Body of pancreas (tissue), 4 donors: ENCODE data around the gene CTDSP2.

ENCODE experiments used
- CTCF ChIP-seq, 7 experiments: fragments of 450-650 bp in 4 of 7; fragments of 200-600 bp in 3 of 7; sonication (generic) in 3 of 7; IDR thresholded peaks; one replicate each; pipeline ENCODE4 v1.5.1; 2016 to 2019; ENCODE audit warnings: antibody characterized with exemption in 7 of 7
- POLR2A ChIP-seq, 3 donors: fragments of 450-650 bp; IDR thresholded peaks; one replicate each; pipeline ENCODE4 v1.6.1; 2016; ENCODE audit warnings: antibody characterized with exemption in 3 of 3, mild to moderate bottlenecking in 2 of 3

GRCh38 chr12:57869298-57869926, 22.9 kb upstream of the CTDSP2 start:
- no peak for TF ChIP-seq CTCF (IDR thresholded peaks at IDR 0.05)
- no peak for TF ChIP-seq POLR2A (IDR thresholded peaks at IDR 0.05)
